Activated CD8-positive, alpha-beta memory T cell treated with anti-CD3 and anti-CD28 coated beads for 48 hours (primary cell): Measurements from ENCODE around the gene TOP3B.
"Not testable (repeated sequence)": the region's sequence is repeated elsewhere in the genome, so short reads cannot be mapped to it uniquely, and the experiment has no call there.

Source experiments
- DNase-seq, 3 experiments: peaks; one replicate each; pipeline ENCODE4 v3.0.0-alpha.2; 2020; ENCODE audit warnings: low read depth in 2 of 3, low spot score in 2 of 3

Gene TOP3B

DNA sequence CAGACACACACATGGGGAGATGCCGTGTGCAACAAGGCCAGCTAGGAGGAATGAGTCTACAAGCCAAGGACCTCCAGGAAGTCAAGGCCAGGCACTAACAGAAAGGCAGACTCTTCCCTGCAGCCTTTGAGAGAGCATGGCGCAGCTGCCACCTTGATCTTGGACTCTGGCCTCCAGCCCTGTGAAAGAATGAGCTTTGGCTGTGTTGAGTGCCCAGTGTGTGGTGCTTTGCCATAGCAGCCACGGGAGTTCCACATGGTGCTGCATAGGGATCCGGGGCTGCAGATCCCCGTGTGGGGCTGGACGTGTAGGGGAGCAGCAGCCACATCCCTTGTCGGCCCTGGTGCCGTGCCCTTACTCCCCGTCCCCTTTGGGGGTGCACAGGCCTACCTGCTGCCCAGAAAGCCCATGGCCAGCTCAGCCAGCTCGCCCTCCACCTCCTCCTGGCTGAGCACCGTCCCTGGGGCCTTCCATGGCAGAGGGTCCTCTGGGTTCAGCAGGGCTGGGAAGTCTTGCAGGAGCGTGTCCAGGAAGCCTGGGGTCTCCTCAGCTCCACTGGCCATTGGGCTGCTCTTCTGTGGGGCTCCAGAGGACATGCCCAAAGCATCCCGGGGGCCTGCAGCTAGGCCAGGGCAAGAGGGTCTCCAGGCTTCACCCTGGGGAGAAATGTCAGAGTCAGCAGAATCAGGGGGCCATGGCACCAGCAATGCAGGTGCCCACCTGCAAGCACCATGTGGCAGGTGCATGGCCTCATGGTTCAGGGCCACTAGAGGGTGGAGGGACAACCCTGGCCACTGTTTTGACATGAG is 36.9 kb downstream of the TOP3B start:
- no peak for DNase-seq

DNA sequence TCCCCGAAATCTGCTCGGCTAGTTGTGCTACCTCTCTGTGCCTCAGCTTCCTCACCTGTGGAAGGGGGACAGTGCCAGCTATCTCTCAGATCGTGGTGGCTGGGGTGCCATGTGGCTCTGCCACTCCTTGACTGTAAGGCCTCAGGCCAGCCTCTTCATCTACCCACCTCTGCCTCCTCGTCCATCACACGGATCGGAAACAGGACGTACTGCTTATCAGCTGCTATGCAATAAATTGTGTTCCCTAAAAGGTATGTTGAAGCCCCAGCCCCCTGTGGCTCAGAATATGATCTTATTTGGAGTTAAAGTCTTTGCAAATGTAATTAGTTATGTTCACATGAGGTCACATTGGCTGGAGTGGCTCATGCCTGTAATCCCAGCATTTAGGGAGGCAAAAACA is 37.7 kb downstream of the TOP3B start:
- no peak for DNase-seq

DNA sequence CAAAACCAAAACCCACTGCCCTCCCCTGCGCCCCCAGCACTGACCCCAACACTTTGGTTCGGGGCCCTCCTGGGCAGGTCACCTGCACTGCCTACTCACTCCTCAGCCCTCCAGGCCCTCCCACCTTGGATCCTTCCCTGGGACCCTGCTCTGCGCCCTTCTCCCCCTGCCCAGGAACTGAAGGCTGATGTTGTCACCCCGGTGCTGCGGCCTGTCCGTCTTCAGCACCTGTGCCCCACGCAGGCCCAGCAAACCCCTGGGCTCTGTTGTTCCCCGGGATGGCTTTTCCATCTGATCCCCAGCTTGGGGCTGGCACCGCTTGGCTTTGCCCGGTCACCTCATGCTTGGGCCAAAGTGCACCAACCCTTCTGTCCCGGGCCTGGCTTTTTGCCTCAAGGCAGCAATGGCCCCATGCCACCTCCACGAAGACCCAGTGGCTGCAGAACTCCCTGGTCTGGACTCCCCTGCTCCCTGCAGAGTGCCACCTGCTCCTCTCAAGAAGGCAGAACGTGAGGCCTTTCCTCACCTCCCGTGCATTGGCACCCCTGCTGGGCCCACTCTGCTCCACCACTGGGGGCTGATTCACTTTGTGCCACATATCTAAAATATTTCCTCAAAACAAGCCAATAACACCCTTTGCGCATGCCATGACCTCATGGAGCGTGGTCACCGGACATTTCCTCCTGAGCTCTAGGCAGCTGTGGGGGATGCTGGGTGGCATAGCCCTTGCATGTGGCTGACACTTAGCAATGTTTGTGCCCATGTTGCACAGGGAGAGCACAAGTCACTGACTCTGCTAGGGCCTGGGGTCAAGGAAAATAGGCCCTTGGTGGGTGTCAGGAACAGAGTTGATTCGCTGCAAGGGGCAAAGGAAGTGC is 38.8 kb downstream of the TOP3B start:
- DNase-seq, result no peak

DNA sequence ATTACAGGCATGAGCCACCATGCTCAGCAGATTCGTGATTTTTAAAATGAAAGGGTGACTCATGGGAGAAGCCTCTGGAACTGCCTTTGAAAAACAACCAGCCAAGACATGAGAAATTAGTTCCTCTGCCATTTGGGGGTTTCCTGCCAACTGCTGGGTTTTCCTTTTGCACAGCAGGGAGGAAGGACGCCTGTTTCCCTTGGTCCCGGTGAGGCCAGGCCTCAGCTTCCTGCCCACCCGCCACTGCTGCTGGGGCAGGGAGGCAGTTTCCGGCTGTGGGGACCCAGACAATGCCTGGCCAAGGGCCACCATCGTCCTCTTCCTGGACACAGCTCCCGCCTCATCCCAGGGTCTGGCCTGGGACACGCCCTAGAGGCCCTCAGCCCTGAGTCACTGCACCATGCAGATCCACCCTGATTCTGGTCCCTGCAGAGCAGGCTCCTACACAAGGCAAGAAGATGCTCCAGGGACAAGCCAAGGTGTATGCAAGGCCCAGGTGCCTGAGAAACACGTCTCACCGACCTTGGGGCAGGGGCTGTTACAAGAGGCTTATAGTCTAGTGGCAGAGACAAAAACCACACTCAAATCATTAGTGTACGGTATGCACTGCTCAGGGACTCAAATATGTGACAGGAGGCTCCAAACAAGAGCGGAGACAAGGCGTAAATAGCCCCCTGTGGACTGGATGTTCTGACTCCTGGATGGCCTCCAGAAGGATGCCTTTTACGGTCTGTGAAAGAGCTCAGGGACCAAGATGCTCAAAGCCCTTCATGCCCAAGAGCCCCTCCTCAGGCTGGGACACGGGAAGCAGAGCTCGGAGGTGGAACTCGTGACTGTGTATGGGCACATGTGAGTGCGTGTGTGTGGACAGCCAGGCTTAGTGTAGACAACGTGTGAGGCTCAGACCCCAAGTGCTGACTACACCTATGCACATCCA is 39.9 kb downstream of the TOP3B start:
- DNase-seq, result no peak

DNA sequence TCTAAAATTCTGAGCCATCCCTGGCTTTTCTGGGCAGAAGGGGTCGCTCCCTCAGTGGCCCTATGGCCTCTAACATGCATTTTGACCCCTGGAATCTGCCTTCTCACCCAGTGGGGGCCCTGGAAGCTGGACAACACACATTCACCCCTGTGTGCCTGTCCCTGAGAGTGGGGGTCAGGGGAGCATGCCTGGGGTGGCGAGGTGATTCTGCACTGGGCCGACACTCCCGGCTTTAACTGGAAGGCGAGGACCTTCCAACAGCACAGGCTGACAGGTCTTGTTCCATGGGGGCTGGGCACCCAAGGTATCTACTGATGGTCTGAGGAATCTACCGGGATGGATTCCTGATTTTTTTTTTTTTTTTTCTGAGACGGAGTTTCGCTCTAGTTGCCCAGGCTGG is 40.7 kb downstream of the TOP3B start:
- DNase-seq, result no peak

DNA sequence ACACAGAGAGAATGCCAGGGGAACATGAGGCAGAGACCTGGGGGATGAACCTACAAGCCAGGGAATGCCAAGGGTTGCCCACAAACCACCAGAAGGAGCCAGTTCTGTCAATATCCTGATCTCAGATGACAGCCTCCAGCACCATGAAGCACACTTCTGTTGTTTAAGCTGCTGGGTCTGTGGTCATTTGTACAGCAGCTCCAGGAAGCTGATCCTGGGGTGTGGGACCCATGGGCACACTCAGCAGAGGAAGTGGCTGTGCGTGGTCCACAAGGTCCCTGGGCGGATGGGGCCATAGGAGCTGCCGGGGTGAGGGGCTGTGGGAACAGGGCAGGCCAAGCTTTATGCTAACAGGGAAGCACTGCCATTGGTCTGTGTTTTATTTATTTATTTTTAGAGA is 42.1 kb downstream of the TOP3B start:
- DNase-seq, result no peak

DNA sequence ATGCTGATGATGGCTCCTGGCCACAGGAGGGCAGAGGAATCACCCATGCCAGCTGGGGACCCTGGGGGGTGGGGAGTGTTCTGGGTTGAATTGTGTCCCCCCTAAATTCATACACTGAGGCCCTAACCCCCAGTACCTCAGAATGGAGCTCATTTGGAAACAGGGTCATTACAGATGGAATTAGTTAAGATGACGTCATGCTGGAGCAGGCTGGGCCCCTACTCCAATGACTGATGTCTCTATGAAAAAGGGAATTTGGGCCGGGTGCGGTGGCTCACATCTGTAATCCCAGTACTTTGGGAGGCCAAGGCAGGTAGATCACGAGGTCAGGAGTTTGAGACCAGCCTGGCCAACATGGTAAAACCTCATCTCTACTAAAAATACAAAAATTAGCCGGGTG is 42.7 kb downstream of the TOP3B start:
- DNase-seq, result not testable (repeated sequence)

DNA sequence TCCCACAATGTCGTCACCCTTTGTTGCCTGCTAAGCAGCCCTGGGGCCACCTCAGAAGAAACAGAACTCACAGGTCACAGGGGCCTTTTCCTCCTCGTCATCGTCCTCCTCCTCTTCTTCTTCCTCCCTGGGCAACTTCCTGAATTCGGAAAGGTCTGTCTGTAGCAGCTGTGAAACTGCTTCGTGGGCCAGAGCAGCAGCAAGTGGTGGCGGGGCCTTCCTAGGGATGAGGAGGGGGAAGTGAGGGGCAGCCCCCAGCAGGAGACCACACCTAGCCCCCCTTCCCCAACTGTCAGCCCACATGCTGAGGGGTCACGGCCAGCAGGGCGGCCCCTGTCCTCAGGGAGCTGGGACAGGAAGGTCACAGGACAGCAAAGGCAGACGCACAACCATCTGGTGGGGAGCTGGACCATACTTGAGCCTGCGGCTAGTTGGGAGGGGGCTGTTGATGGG is 43.1 kb downstream of the TOP3B start:
- no peak for DNase-seq

DNA sequence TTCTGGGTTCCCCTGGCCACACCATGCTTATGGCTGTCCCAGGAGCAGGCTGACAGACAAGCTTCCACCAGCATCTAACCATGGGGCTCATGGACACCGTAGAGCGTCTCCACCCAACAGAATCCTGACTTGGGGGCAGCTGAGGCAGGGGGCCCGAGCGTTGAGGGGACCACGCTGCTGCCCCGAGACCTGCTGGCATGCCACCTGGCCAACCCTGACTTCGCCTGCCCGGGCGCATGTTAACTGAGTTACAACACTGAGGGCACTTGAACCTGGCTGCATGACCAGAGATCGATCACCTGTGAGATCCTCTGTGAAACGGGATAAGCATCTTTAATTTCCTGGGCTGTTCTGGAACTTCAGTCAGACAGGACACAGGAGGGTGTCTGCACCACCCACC is 43.7 kb downstream of the TOP3B start:
- DNase-seq, result no peak

DNA sequence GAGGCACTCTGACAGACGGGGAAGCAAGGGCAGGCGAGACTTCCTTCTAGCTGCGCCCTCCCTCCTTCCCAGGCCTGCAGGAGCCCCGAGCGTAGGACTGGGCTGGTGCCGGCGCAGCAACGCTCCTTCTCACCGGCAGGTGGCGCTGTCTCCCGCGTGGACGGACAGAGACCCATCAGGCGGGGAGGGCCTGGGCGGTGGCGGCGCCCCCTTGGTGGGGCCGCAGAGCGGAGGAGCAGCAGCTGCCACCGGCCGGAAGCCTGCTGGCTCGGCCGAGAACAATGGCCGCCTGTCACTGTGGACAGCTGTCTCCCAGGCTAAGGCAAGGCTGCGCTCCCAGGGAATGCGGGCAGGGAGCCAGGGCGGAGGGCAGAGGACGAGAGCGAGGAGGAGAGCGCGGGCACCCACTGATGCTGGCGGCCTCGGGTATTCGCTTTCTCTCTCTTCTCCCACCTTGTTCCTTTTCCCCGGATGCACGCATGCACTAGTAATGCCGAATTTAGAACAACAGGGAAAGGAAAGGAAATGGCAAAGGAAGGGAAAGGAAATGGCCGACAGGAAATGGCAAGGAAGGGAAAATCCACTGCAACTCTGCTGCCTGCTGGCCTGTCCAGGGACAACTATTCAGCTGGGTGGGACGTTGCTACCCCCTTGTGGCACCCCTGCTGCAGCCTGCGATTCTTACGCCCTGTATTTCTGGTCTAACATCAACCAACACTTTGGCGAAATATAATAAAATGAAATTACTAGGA is 44.3 kb downstream of the TOP3B start:
- DNase-seq, result peak; percentile 75 to 99 (median 92)

DNA sequence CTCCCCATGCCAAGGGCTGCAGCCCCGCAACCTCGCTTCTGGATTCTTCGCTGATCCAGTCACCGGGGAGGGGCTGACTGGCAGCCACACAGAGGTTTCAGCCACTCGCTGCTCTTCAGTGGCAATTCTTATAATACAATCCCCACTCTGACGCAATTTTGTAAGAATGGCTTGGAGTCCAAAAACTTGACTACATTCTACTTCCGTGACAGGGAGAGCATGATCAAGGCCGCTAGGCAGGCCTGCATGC is 44.8 kb downstream of the TOP3B start:
- no peak for DNase-seq

DNA sequence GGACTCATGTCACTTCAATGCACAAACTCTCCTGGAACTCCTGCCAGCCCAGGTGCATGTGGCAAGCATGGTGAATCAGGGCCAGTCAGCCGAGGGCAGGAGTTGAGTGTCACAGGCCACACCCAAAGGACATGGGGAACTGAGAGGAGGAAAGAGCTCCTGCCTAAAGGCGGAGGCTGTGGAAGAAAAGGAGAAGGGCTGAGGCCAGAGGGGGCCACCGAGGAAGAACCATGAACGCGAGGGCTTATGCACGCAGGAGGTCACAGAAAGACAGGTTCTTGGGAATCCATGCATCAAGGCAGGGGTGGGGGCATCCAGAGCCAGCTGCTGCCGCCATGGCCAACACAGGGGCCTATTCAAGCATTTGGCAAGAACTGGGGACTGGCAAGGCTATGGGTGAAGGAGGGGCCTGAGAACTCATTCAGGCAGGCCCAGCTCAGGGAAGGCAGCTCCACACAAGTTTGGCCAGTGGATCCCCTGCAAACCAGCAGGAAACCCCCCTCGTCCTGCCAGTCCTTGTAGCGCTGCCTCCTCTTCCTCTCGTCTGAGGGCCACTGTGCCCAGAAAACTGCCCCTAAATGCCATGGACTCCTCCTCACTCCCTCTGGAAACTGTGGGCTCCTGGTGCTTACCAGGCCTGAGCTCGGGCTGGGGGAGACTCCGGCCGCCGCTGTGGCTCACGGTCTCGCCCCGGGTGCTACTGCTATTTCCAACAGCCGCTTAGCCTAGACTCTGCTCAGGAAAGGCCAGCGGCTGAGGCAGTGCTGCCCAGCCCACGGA is 45.4 kb downstream of the TOP3B start:
- no peak for DNase-seq

DNA sequence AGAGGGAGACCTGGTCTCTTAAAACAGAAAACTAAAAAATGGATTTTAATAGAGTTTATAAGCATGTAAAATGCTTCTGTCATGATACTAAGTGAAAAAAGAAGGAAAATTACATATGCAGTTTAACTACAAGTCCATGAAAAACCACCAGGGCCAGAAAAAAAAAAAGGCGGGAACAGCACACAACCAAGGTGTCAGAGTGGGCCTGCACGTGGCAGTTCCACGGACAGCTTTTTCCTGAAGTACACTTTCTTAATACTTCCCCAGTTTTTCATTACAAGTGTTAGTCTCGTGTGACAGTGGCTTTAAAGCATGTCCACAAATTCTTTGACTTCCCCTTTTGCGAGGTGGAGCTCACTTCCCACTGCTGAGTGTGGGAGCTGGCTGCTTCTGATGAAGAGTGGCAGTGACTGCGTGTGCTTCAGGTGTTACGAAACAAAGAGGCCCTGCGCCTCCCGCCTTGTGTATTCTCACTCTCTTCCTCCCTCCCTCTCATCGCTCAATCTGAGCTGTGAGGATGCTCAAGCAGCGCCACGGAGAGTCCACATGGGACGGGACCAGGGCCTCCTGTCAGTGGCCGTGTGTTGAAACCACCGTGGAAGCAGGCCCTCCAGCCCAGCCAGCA is 46.3 kb downstream of the TOP3B start:
- no peak for DNase-seq

DNA sequence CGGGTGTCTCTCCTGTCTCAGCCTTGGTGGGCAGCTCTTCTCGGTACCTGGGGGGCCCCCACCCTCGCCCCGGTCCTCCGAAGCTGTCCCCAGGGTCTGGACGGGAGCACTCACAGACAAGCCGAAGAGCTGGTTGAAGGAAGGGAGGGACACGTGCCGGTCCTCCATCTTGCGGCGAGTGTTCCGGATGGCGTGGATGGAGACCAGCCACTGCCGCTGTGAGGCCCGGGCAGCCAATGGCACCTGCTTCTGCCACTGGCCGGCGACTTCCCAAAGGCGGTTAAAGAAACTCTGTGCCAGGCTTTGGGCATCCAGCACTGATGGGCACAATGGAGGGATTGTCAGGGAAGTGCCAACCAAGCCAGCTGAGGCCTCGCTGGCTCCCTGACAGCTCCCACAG is 48.7 kb downstream of the TOP3B start:
- DNase-seq, result no peak

DNA sequence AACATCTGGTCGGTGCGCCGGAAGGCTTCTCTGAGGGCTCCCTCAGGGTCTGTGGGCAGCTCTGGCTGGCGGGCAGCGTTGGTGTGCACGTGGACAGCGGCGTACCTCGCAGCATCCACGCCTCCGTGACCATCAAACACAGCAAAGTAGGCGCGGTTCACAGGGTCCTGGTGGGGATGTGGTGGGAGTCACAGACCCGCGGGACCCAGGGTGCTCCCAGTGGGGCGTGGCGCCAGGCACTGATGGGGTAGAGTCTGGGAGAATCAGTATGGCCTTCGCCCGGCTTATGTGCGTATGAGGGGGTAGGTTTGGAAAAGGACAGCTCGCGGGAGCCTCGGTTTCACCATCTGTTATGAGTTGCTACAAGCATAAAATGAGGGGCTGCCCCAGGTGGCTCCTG is 49.2 kb downstream of the TOP3B start:
- DNase-seq, result no peak

DNA sequence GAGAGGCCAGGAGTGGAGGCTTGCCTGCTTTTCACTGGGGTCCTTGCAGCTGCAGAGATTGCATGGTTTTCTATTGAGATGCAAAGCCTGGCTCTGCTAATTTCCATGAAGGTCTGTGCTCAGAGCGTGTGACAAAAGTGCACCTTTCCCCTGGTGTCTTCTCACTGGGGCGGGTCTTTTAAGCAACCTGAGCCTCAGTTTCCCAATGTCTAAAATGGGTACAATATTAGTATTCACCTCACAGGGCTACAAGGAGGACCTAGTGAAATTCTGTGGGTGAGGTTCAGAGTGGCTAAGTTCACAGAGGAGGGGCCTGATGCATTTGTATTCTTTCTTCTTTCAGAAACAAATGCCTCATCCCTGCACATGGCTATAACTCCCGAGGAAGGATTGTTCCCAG is 50.2 kb downstream of the TOP3B start:
- DNase-seq, result no peak

DNA sequence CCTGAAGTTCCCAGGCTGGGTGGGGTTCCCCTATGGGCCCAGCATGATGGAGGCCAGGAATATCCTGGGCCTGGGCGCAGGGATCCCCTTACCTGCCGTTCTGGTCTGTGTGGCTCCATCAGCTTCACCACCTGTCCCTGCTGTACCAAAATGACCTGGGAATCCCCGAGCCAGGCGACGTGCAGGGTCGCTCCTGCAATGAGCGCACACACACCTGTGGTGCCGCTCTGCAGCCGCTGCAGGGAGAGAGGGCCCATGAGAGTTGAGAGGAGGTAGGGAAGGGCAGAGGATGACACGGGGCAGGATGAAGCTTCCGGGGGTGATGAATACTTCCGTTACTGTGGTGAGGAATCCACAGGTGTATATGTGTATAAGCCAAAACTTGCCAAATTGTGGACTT is 51.5 kb downstream of the TOP3B start:
- no peak for DNase-seq

DNA sequence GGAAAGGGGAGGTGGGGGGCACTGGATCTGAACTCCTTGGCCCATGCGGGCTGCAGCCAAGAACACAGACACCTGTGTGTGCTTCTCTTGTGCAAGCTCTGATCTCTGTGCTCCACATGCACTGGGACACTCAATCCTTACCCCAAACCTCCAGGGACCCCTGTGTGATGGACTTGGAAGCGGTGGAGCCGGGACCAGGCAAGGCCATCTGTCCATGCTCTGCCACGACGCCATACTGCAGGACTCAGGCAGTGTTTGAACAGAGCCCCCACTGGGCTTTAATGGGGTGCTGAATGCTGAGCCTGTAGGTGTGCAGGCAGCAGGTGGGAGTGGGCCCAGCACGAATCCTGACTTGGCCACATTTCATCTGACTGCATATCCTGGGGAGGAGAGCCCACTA is 53.3 kb downstream of the TOP3B start:
- DNase-seq, result no peak

DNA sequence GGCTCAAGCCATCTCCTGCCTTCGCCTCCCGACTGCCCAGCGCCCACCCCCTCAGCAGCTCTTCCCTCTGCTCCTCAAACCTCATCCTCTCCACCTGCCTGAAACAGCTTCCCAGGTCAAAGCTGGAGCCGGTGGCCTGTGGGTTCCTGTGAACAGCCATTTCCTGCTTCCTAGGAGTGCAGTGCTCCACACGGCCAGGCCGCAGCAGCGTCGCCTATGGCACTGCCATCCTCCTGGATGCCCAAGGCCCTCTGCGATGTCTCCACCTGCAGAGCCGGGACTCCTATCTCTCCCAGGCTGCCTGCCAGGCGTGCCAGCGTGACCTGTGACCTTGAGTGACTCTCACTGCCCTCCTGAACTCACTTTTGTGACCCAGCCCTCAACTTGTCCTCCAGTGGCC is 54.5 kb downstream of the TOP3B start:
- no peak for DNase-seq
